NCI-H446 (cell line): ENCODE measurements around the gene BBS9.
A peak's percentile ranks its signal among the peaks of the same experiment; 100 is the strongest.
"Not testable (repeated sequence)": the region's sequence is repeated elsewhere in the genome, so short reads cannot be mapped to it uniquely, and the experiment has no call there.

Source experiments
- DNase-seq, 2 experiments: peaks; one replicate each; lab custom pipeline; 2025; lab: John Stamatoyannopoulos, UW

Gene BBS9

DNA sequence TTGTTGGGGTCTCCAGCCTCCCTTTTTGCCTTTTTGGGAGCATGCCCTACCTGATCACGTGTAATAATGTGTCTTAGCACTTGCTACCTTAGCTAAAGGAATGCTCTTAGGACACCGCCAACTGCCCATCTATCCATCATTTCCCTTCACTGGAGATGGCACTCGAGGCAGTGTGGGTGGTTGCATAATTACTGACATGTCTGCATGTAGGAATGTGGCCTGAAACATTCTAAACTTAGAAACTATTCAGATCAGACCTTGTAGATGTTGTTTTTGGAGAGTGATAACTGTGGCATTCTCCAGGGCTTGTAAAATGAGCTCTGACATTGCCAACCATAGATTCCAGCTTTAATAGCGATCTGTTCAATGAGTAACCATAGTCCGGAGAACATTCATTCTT, 365.8 kb downstream of the BBS9 start:
- DNase-seq: no peak

DNA sequence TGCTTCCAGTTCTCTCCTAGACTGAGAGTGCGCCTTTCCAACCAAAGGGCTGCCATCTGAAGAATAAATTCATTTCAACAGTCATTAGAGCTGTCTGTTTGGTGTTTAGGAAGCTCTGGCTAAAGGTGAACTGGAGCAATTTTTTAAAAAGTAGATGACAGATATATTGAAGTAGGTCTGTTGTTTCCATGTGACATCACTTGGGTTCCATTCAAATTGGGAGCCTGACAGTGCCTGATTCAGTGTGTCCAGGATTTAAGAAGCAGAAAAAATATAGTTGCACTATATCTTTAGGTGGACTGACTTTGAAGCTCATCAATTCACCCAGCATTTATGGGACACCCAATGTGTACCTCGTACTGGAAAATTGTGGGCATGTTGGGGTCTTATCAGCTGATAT, 367.7 kb downstream of the BBS9 start:
- no peak for DNase-seq

DNA sequence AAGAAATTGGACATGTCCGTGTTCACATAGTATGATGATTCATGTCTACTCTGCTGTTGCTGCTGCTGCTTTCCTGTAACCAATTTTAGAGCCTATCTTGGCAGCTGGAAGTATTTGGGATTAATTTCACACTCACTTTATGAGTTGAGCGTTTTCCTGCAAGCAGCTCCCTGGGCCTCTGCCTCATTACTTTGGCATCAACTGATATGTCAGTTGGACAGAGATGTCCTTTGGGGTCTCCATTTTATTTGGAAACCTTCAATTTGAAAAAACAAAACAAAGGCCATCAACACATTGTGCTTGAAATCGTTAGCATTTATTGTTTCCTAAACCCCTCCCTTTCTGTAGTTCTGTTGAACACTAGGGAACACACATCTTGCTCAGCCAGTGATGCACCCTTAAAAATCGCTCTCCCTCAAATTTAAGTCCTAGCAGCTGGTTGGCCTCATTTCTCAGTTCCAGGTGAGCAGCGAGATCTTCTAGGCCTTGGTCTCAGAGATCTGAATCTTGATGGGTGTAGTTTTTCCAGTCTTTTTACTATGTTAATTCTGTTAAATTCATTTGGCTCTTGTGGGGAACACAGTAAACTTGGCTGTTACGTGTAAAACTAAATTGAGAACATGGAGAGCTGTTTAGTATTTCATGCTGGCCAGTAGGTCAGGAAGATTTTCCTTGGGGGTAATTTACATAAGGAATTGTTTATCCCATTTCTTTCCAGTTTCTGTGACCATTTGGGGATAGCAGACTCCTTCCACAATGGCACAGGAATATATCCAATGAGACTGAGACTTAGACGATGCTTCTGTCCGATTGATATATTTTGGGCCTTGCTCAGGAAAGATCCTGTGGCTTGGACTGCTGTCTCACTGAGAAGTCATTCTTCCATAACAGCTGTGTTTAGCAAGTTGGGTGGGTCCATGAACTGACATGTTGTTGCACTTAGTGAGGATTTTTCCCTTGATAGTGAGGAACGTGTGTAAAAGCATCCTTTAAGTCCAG, 371.6 kb downstream of the BBS9 start:
- DNase-seq: peak in 1 of 2 experiments; percentile 13

DNA sequence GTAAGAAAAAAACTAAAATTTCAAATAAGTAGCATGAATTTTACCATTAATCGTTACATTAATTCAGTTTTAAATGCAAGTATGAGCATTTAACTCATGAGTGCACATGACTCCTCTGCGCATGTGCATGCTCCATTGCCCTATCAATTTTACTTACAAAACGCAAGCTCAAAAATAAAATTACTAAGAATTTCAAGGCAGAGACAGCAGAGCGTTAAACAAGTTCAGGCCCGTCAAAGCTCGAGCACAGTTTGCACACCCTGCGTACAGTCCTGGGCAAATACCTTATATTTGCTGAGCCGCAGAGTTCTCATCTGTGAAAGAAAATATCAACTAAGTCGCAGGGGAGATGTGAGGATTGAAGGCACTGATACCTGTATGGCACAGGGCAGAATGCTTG, 373.6 kb downstream of the BBS9 start:
- no peak for DNase-seq

DNA sequence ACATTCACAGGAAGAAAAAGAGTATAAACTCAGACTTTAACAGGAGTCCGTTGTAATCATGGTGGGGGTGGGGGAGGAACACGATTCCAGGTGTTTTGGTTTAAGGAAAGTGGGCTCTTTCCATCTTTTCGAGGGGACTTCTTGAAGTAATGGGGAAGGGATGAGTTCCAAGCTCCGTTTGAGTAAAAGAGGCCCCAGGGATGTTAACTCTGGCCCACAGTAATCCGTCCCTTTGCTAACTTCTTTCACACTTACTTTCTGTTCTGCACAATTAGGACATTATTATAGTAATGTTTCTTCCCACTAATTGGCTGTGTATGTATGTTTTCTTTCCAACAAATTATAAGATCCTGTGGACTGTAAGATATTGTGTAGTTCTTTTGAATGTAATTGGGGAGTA, 374.4 kb downstream of the BBS9 start:
- no peak for DNase-seq

DNA sequence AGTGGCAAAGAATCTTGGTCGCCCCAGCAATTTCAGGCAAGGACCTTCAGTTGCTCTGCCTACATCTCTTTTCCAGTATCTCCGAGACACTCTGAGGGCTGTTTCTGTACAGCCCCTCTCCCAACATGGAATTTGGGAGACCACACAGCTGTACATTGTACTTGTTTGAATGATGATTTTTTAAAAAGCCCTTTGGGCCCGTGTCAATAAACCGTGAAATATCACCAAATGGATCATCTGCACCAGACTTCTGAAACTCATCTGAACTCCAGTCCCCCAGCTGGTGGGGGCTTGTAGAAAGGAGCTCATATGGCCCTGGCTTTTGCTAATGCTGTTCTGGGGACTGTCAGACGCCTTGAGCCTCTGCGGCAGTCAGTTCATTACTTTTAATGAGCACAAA, 374.9 kb downstream of the BBS9 start:
- no peak for DNase-seq

DNA sequence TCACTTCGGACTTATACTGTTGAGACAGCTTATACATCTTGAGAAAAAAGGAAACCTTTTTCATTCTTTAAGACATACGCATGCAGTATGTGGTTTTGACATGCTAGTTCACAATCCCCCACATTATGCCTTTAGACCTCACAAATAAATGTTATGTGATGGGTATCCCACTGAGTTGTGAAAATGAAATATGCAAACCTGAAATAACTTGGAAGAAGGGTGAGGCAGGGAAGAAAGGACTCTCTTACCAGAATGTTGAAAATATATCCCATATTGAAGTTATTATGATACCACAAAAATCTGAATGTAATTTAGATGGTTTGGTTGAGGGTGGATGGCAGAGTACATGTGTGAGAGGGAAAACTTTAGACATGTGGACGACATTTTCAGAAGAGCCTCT, 379.8 kb downstream of the BBS9 start:
- no peak for DNase-seq

DNA sequence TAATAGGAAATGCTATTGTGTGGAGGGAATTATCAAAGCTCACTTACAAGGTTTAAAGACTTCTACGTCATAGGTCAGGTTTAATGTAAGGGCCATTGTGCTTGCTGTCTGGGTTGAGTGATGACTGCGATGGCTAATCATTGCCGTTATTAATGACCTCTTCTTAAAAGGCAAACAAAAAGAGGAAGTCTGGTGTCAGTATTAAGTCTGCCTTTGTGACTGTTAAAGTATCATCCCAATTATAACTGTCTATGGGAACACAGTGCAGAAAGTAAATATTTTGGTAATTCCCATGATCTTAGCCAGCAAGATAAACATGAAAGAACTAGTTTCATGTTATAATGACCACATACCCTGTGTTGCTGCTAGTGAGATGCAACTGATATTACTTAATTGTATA, 382.4 kb downstream of the BBS9 start:
- no peak for DNase-seq

DNA sequence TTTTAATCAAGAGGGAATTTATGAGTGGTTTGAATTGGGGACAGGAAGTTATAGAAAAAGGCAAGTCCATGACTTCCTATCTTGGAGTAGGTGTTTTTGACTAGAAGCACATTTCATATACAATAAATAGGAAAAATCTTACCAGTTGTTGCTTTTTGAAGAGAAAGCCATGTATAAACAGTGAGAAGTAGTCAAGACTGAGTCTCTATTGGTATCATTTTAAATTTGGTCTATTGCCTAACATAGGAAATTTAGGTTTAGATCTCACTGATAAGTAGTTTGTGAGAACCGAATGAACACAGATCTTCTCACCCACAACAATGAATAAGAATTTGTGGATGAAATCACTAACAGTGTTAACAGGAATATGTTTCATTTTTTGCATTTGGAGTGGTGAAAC, 387.2 kb downstream of the BBS9 start:
- DNase-seq: no peak

DNA sequence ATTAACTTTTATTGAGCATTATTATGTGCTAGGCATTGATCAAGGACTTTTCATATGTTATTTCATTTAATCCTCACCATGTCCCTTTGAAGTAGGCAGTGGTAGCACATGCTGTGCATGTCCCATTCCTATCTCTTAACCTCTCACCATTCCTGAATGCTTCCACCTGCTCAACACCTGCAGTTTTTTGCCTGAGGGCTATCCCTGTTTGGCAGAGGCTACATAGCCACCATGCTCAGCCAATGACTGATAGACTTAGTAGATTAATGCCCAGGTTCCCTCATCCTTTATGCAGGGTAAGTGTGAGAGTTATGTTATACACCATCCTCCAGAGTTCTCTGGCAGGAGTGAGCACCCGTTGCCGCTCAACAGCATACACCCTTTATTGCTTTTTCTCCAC, 387.8 kb downstream of the BBS9 start:
- DNase-seq: no peak

DNA sequence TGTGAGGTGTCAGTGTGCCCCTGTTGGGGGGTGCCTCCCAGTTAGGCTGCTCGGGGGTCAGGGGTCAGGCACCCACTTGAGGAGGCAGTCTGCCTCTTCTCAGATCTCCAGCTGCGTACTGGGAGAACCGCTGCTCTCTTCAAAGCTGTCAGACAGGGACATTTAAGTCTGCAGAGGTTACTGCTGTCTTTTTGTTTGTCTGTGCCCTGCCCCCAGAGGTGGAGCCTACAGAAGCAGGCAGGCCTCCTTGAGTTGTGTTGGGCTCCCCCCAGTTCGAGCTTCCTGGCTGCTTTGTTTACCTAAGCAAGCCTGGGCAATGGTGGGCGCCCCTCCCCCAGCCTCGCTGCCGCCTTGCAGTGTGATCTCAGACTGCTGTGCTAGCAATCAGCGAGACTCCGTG, 397.6 kb downstream of the BBS9 start:
- not testable (repeated sequence) for DNase-seq

DNA sequence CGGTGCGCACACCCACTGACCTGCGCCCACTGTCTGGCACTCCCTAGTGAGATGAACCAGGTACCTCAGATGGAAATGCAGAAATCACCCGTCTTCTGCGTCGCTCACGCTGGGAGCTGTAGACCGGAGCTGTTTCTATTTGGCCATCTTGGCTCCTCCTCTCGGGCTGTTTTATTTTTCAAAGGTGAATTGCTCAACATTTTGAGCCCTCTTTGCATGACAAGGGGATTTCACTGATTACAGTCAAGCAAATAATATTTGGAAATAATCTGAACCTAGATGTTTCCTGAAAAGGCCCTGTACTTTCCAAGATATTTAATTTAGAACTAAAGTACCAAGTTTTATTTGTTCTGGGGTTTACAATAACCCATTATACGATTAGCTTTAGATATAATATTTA, 398.2 kb downstream of the BBS9 start:
- DNase-seq: not testable (repeated sequence)

DNA sequence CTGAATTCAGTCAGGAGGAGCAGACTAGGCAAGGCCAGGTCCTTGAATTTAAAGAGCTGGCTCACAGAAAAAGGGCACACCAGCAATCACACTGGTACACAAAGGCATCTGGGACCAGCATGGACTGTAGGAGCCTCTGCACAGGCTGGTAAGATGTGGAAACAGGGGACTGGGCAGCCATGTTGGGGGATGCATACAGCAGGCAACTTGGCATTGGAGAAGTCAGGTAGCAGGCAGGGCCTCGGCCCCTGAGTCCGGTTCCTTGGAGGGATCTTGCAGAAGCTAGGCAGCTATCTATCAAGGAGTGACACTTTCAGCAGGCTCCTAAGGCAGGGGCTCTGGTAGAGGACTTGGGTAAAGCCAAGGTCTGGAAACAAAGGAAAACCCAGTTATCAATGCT, 399.7 kb downstream of the BBS9 start:
- no peak for DNase-seq

DNA sequence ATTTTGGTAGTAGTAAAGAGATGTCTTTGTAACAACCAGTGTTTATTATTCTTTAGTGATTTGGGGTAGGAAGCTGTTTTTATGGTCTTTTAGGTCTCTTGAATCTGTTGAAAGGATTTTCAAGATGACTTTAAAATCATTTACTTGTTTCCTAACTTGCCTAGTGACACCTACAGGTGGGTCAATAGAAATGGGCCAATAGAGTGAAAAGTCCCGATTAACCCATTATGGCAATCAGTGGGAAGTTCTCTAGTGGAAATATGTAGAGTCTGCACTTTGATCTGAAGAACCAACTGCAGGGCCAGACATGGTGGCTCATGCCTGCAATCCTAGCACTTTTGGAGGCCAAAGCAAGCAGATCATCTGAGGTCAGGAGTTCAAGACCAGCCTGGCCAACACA, 401.3 kb downstream of the BBS9 start:
- DNase-seq: no peak

DNA sequence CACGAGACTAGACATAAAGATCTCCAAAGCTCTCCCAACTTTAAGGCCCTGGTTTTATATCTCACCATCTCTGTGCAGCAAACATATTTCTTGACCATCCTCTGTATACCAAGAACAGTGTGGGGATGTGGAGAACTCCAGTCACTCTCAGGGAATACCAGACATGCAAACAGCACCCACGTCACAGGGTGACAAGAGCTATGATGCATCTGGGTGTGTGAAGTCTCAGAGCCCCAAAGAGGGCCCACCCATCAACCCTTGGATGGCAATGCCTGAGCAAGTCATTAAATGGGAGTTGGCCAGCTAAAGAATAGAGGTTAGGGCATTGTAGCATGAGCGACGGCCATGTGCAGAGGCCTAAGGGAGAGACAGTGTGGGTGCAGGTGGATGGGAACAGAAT, 402.5 kb downstream of the BBS9 start:
- no peak for DNase-seq

DNA sequence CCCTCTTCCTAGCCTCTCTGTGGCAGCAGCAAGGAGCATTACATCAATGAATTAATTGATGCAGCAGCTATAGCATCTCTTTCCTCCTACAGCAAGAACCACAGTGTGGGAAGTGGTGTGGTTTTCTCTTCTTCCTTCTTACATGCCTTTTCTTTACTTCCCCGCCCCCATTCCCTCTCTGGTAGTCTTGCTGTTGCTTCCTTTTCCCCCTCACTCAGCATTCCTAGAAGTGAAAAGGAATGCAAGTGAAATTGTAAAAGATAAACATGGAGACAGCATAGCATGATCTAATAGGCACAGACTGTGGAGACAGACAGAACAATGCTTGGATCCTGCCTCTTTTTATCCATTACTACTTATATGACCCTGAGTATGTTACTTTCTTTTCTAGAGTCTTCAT, 405.5 kb downstream of the BBS9 start:
- DNase-seq: no peak

DNA sequence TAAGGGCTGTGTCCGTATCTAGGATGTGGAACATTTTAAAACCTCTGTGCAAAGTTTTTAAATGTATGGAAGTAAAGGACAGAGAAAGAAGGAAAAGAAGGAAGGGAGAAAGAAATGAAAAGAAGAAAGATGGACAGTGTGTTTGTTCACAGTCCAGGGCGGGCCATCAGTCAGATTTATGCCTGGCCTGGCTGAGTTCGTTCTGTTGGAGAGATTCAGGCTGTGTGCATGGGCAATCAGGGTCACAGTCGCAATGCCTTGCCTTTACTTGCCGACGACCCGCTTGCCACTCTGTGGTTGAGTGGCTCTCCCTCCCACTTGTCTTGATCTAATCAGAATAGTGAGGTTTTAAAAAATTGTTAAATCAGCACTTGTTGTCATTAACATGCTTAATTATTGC, 406.6 kb downstream of the BBS9 start:
- DNase-seq: no peak

DNA sequence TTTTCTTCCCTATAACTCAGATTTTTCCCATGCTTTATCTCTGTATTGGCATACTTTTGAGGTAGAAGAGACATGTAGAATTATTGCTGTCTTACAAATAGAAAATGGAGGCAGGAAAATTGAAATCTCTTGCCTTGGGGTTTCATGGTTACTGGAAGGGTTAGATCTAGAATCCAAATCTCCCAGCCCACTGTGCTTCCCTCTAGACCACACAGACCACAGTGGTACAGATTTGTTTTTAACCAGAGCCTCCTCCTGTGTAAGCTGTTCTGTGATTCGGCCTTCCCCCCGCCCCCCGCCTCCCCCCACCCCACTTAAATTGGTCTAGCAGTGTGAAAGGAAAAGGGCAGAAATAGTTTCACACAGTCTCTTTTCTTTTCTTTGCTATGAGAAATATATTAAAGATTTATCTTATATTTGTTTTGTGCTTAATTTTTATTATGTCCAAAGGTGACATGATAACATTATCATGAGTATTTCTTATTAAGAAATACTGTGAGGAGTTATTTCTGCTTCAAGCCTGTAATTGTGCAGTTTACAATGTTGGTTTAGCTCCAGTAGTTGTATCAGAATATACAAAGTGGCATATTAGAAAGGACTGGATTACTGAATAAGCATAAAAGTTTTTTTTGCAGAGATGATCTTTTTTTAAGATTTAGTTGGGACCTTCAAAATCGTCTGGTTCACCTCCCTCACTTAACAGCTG, 407.2 kb downstream of the BBS9 start:
- no peak for DNase-seq

DNA sequence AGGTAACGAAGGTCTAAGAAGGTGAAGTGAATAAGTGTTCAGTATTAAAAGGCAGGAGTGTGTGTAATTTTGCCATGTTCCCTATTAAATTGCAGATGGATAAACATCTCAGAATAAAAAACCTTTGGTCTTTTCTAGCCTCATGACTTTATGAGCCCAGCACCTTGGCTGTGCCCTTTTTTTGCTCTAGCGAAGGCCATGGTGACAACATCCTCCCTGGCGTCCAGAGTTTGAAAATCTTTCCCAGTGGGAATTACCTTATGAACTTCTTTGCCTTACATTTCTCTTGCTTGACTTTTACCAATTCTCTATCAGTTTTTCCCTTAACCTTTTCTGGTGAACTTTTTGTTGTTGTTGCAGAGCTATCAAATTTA, 407.7 kb downstream of the BBS9 start:
- no peak for DNase-seq

DNA sequence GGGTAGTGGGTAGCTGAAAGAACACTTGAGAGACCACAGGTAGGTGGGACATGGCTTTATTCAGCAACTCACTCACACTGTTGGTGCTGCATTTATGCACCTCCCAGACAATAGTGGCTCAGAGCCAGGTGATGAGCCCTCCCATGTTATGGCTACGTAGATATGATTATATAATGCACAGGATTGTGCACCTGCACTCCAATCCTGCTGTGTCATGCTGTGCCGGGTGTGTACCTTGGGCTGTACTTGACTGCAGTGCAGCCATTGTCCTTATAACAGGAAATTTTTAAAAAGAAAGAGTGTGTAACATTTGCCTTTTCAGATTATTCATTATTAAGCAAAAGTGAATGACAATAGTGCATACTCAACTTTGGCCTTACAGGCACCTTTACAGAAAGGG, 409.8 kb downstream of the BBS9 start:
- DNase-seq: no peak

DNA sequence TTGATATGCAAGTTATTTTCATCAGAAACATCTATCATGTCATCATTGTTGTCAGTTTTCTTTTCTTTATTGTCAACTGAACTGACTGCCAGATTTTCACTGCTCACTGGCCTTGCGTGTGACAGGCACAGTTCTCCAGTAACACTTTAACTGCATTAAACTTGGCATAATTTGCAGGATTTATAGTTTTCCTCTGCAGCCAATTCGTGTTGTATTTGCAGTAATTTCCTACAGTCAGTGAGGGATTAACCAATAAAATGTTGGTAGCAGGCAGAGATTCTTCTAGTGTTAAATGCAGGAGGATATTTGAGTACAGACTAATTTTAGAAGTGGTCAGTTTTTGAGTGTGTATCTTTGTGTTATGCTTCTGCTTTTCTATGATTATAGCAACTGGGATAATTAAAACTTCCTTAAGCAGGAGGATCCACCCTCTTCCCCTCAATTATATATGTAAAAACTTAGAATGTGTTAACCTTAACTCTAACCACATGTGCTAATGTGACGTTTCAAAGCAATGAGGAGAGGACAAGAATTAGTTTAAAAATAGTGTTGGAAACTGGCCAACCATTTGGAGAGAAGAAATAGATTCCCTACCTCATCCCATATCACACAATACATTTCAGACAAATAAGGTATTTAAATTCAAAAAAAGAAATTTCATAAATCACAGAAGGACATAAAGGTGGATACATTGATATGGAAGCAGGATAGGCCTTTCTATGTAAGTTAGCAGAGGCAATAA, 410.5 kb downstream of the BBS9 start:
- DNase-seq: no peak

DNA sequence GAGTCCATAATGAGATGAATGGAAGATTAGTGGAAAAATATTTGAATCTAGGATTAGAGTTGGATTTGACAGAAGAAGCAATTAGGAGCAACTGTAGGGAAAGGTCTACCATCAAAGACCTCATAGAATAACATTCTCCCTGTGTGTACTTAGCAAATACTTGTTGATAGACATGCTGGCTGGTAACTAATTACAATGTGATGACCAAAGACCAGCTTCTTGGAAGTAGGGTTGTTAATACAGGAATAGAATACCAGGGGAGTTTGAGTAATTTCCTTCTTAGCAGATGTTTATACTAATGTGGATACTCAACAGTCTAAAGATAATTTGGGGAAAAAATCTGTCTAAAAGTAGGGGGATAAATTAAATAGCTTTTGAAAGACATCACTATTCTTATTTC, 418.5 kb downstream of the BBS9 start:
- no peak for DNase-seq

DNA sequence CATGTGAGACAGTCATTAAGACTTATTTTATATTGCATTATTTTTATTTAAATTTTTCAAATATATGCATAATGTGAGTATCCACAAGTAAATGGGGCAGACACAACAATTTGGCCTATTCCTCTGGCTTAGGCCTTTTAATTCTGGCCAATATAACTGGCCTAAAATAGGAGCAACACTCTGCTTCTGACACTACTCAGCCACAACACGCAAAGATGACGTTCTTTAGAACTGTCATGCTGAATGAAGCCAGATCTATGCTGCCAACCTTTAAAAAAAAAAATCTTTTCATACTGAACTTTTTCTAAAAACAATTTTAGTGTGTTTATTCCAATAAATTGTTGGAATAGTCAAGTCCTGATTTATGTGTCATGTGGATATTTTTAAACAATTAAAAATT, 421.0 kb downstream of the BBS9 start:
- DNase-seq: no peak
